B cell (primary cell): ENCODE data around the gene HSBP1L1. TPM values are rescaled to one million over a fixed set of nuclear protein-coding genes. Genes with fewer than 3 reads are reported as not detected.

Source experiments
- ATAC-seq: fragments of 200-7000 bp; cut with Tn5 transposase; one replicate; pipeline ENCODE4 v1.10.0; 2021; ENCODE audit warnings: low read depth, mild to moderate bottlenecking, moderate number of reproducible peaks, moderate library complexity
- CTCF ChIA-PET: fragments of 350-600 bp; sonication (Branson Sonifier 250); formaldehyde crosslinking; loops from one replicate; lab custom pipeline; 2021; ENCODE audit warnings: antibody characterized with exemption, inconsistent platforms; lab: Charles Lee
- POLR2A ChIA-PET: fragments of 350-600 bp; sonication (Branson Sonifier 250); formaldehyde crosslinking; loops from one replicate; lab custom pipeline; 2021; ENCODE audit warnings: antibody characterized with exemption; lab: Charles Lee
- DNase-seq: peaks from one replicate; pipeline ENCODE4 v3.0.0; 2013
- H2AFZ ChIP-seq: 2 replicates; pipeline ENCODE4 v1.6.1; 2012; ENCODE audit warnings: mild to moderate bottlenecking, low read depth, low read length; ENCODE audit not compliant: insufficient read depth, poor library complexity, severe bottlenecking
- H3K27ac ChIP-seq, 2 donors: 1 replicate in 1 of 2; 2 replicates in 1 of 2; pipeline ENCODE4 v1.5.1; 2012 to 2013; ENCODE audit warnings: low read length in 2 of 2, mild to moderate bottlenecking in 2 of 2, moderate library complexity in 1 of 2
- H3K27me3 ChIP-seq, 4 experiments: fragments of 200-600 bp in 1 of 4; sonication (generic) in 1 of 4; replicated peaks in 1 of 4; 1 replicate in 2 of 4; 2 replicates in 2 of 4; pipeline versions ENCODE4 v1.6.1 to v1.7.0; 2013 to 2016; ENCODE audit warnings: low read length in 3 of 4, mild to moderate bottlenecking in 2 of 4, mixed read lengths in 1 of 4, moderate library complexity in 1 of 4; ENCODE audit not compliant: insufficient read depth in 4 of 4, control insufficient read depth in 3 of 4; ENCODE audit errors: control extremely low read depth in 1 of 4
- H3K36me3 ChIP-seq, 2 experiments: replicated peaks in 1 of 2; 1 replicate in 1 of 2; 2 replicates in 1 of 2; pipeline versions ENCODE4 v1.6.1 to v1.7.1; 2013; ENCODE audit warnings: low read length in 1 of 2; ENCODE audit not compliant: insufficient read depth in 2 of 2, control insufficient read depth in 1 of 2; ENCODE audit errors: control extremely low read depth in 1 of 2, extremely low read depth in 1 of 2
- H3K4me1 ChIP-seq, 2 donors: fragments of 200-600 bp in 1 of 2; sonication (generic) in 1 of 2; 1 replicate in 1 of 2; 2 replicates in 1 of 2; pipeline versions ENCODE4 v1.5.1 to v1.6.1; 2013 to 2017; ENCODE audit warnings: low read length in 2 of 2; ENCODE audit not compliant: control insufficient read depth in 2 of 2, insufficient read depth in 2 of 2
- H3K4me2 ChIP-seq: replicated peaks from 2 replicates; pipeline ENCODE3; 2012; ENCODE audit warnings: mild to moderate bottlenecking, low read depth, low read length; ENCODE audit not compliant: poor library complexity, severe bottlenecking
- H3K4me3 ChIP-seq, 5 experiments: fragments of 200-600 bp in 1 of 5; sonication (generic) in 1 of 5; 1 replicate in 3 of 5; 2 replicates in 2 of 5; pipeline versions ENCODE4 v1.5.1 to v1.7.0; 2011 to 2016; ENCODE audit warnings: low read length in 4 of 5, mild to moderate bottlenecking in 4 of 5, low read depth in 2 of 5, control low read depth in 1 of 5, moderate library complexity in 1 of 5; ENCODE audit not compliant: insufficient read depth in 1 of 5; ENCODE audit errors: control extremely low read depth in 1 of 5, extremely low read depth in 1 of 5
- H3K79me2 ChIP-seq: fragments of 200-600 bp; sonication (generic); one replicate; pipeline ENCODE4 v1.6.0; 2016; ENCODE audit warnings: low read length; ENCODE audit not compliant: control insufficient read depth, insufficient read depth
- H3K9ac ChIP-seq: fragments of 200-600 bp; sonication (generic); 2 replicates; pipeline ENCODE4 v1.6.1; 2017; ENCODE audit warnings: mild to moderate bottlenecking, low read length, moderate library complexity
- H3K9me3 ChIP-seq, 3 donors: one replicate each; pipeline versions ENCODE4 v1.6.1 to v1.7.1; 2013; ENCODE audit warnings: low read length in 2 of 3; ENCODE audit not compliant: control insufficient read depth in 2 of 3, insufficient read depth in 1 of 3; ENCODE audit errors: control extremely low read depth in 1 of 3
- H4K20me1 ChIP-seq: 2 replicates; pipeline ENCODE4 v1.6.0; 2012; ENCODE audit warnings: mild to moderate bottlenecking, low read length; ENCODE audit not compliant: insufficient read depth, control insufficient read depth, poor library complexity, severe bottlenecking
- H3K27ac Mint-ChIP-seq: one replicate; pipeline ENCODE4 v1.8.0; 2021; ENCODE audit warnings: mixed read lengths
- H3K27me3 Mint-ChIP-seq: one replicate; pipeline ENCODE4 v1.8.0; 2021; ENCODE audit warnings: mixed read lengths
- H3K4me1 Mint-ChIP-seq: one replicate; pipeline ENCODE4 v1.8.0; 2021; ENCODE audit warnings: mixed read lengths
- H3K4me3 Mint-ChIP-seq: one replicate; pipeline ENCODE4 v1.8.0; 2021; ENCODE audit warnings: mixed read lengths
- H3K9me3 Mint-ChIP-seq: one replicate; pipeline ENCODE4 v1.8.0; 2022; ENCODE audit warnings: mixed read lengths; ENCODE audit not compliant: insufficient read depth
- CTCF ChIP-seq: fragments of 200-600 bp; IDR thresholded peaks from one replicate; pipeline ENCODE4 v1.8.0; 2022; ENCODE audit warnings: antibody characterized with exemption, mild to moderate bottlenecking
- EZH2 ChIP-seq: IDR thresholded peaks from 2 replicates; pipeline ENCODE4 v1.6.1; 2012; ENCODE audit warnings: borderline replicate concordance, low read depth, mild to moderate bottlenecking, moderate library complexity, low read length; ENCODE audit not compliant: insufficient read depth, poor library complexity, severe bottlenecking
- WGBS: methylation state at CpG from one replicate; pipeline ENCODE4 v1.1.5; 2013; ENCODE audit warnings: missing lambda C conversion rate; ENCODE audit not compliant: insufficient coverage; 5-methylcytosine and 5-hydroxymethylcytosine counted together
- intact Hi-C: fragments of 100-400 bp; cut with micrococcal nuclease; formaldehyde crosslinking; loops from one replicate; pipeline ENCODE4 v1.10.0; 2022
- polyA plus RNA-seq: library from polyadenylated mRNA; depleted of rRNA; stranded (reverse); fragments of >200 nt; gene quantifications from 2 replicates; pipeline ENCODE4 v1.2.3, GENCODE V29; 2012
- total RNA-seq, 2 donors: library from RNA; stranded (reverse); fragments of 120-200 nt in 1 of 2; gene quantifications; 1 replicate in 1 of 2; 2 replicates in 1 of 2; pipeline versions ENCODE4 v1.2.3 to v1.2.4, GENCODE V29; 2013 to 2022

Gene HSBP1L1
- total and polyA plus RNA-seq, 2 donors (not counting 1 experiment from before 2014, with no cell fraction given): 4.6 to 7.2 TPM

DNA sequence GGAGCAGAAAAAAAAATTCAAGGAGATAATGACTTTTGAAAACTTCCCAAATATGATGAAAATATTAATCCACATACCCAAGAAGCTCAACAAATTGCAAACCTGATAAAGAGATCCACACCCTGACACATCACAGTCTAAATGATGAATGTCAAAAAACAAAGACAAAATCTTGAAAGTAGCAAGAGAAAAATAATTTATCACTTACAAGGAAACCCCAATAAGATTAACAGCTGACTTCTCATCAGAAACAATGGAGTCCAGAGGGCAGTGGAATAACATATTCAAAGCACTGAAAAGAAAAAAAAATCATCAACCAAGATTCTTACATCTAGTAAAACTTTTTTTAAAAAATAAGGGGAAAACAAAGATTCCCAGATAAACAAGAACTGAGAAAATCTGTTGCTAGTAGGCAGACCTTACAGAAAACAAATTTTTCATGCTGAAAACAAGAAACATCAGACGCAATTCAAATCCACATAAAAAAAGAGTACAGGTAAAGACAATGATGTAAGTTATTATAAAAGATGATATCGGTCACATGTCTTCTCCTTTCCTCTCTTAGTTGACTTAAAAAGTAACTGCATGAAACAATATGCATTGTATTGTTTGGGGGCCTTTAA is 34.3 kb upstream of the HSBP1L1 start:
- peaks cover 25% of the 10 kb centered on the region for H3K9me3 Mint-ChIP-seq
- Histone ChIP-seq H3K9me3 (peaks cover 3 to 52% (median 38%) of the 10 kb centered on the region in 3 donors), H3K27ac (no peak overlapping the region), H3K79me2 (peaks cover 91% of the 10 kb centered on the region), H3K4me2 (no peak overlapping the region), H4K20me1 (peaks cover 51% of the 10 kb centered on the region), H3K36me3 (peaks cover 3 to 48% of the 10 kb centered on the region in 2 experiments), H3K27me3 (no peaks in the 10 kb centered on the region), H2AFZ (no peak overlapping the region), H3K4me3 (no peak overlapping the region), H3K4me1 (no peaks in the 10 kb centered on the region), H3K9ac (no peak overlapping the region)
- intact Hi-C loops: no loop called here
- H3K27me3 Mint-ChIP-seq: no peaks in the 10 kb centered on the region
- no CpG with 5 or more reads among the region's 2 CpGs for WGBS
- no peak overlapping the region for H3K4me3 Mint-ChIP-seq
- POLR2A ChIA-PET: no interaction called here
- CTCF ChIA-PET: interaction anchor here (0.6 kb wide), 1 partner anchor 184 kb away, joined by 3 read pairs; no protein-coding TSS in a partner anchor
- ATAC-seq (no peak), DNase-seq (no peak)
- H3K27ac Mint-ChIP-seq: no peak overlapping the region
- TF ChIP-seq CTCF: no peak
- no peak for TF ChIP-seq EZH2
- peaks cover 2% of the 10 kb centered on the region for H3K4me1 Mint-ChIP-seq

- H3K27ac ChIP-seq: no peak overlapping the region
- H3K4me2 ChIP-seq: no peak overlapping the region
- H3K27me3 ChIP-seq: no peaks in the 10 kb centered on the region
- Mint-ChIP-seq H3K4me1 (peaks cover 2% of the 10 kb centered on the region), H3K9me3 (peaks cover 28% of the 10 kb centered on the region), H3K4me3 (no peak overlapping the region), H3K27ac (no peak overlapping the region), H3K27me3 (no peaks in the 10 kb centered on the region)
- no peak overlapping the region for H2AFZ ChIP-seq
- intact Hi-C loops: no loop called here
- no peak overlapping the region for H3K4me3 ChIP-seq
- WGBS: 60% methylated on average over 1 of the region's 2 CpGs
- no peaks in the 10 kb centered on the region for H3K4me1 ChIP-seq
- ATAC-seq (no peak), DNase-seq (no peak)
- H3K9ac ChIP-seq: no peak overlapping the region
- H3K36me3 ChIP-seq: peaks cover 4 to 48% of the 10 kb centered on the region in 2 experiments
- peaks cover 3 to 59% (median 46%) of the 10 kb centered on the region in 3 donors for H3K9me3 ChIP-seq
- CTCF ChIA-PET: no interaction called here
- peaks cover 52% of the 10 kb centered on the region for H4K20me1 ChIP-seq
- H3K79me2 ChIP-seq: peaks cover 94% of the 10 kb centered on the region
- POLR2A ChIA-PET: no interaction called here
- TF ChIP-seq CTCF (no peak), EZH2 (no peak)
These were observed 33.0 kb upstream of the HSBP1L1 start for GRCh38 chr18:79931475-79931874.
